CD4-positive, alpha-beta T cell treated with Interleukin-6 for 4 hours (primary cell): ENCODE measurements around the gene L3MBTL4.

Experiments used
- DNase-seq: peaks from one replicate; pipeline ENCODE4 v3.0.0-alpha.2; 2020; ENCODE audit warnings: mixed read lengths

The L3MBTL4 gene

GRCh38 chr18:5948237-5948636 is 466.5 kb downstream of the L3MBTL4 start:
- DNase-seq = no peak

DNA sequence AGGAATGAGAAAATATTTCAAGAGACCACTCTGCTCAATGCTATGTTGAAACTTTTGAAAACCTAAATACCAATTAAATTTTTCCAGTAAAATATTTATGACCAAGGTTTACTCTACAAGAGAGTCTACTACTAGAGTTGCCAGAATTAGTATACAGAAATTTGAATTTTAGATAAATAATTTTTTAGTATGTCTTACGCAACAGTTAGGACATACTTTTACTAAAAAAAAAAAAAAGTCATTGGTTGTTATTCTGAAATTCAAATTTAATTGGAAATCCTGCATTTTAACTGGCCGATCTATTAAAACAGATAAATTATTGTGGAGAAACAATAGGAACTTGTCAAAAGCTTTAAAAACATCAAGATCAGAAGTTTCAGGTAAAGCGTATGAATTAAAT is 470.3 kb downstream of the L3MBTL4 start:
- no peak for DNase-seq

- no peak for DNase-seq
Measured at GRCh38 chr18:5943514-5943913, 471.2 kb downstream of the L3MBTL4 start.

GRCh38 chr18:5942591-5942990 is 472.1 kb downstream of the L3MBTL4 start:
- DNase-seq = no peak

DNA sequence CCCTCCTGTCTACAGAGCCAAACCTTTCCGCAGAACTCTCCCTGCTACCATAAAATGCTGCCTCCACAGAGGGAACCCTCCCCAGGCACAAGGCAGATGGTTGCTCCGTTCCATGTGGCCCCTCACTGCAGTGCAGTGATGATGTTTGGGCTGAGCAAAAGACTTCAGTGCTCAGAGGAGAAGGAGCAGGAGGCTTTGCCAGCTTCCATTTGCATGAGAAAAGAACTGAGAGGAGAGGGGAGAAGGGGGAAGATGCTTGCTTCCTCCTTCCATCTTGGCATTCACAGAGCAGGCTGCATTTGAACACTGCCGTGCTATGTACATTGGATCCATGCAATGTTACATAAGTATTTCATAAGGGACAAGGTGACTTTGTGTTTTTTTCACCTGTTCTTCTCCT is 472.8 kb downstream of the L3MBTL4 start:
- DNase-seq = no peak

GRCh38 chr18:5939801-5940667 is 474.7 kb downstream of the L3MBTL4 start:
- DNase-seq = no peak

DNA sequence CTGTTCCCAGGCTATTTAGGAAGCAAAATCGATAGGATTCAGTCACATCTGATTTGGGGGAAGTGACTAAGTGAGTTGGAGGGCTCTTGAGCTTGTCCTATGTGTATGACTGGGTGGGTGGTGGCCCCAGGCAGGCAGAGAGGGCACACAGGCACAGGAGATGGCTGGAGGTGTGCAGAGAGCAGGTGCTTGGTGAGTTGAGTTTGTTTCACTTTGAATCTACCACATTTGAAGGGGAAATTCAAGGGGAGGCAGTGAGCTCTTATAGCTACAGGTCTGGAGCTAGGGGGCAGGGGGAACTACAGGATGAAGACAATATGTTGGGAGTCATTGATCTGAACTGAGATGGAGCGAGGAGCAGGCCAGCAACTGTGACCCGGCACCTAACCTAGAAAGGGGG is 476.9 kb downstream of the L3MBTL4 start:
- DNase-seq = no peak

DNA sequence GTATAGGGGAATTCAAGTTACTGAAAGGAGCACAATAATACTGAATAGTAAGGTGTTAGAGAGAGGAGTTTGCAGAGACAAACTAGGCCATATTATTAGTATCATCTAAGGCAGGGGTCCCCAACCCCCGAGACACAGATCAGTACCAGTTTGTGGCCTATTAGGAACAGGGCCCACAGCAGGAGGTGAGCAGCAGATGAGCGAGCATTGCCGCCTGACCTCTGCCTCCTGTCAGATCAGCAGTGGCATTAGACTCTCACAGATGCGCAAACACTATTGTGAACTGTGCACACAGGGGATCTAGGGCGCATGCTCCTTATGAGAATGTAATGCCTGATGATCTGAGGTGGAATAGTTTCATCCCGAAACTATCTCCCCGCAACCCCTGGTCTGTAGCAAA is 477.6 kb downstream of the L3MBTL4 start:
- no peak for DNase-seq

DNA sequence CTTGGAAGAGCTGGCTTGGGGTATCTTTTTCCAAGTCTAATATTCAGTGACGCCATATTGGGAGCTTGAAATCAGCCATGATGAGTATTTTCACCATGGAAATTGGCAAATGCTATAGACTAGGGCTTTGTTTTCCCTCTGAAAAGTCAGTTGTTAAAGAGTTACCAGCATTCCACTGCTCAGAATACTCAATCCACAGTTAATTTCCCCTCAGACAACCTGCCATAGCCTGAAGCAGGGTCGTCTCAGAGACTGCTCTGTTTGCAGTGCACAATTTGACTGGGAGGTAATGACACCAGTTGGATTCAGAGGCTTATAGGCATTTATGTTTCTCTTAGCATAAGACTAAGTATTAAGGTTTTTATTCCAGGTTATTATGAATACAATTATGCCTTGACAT is 483.9 kb downstream of the L3MBTL4 start:
- no peak for DNase-seq

GRCh38 chr18:5918205-5918858 is 496.4 kb downstream of the L3MBTL4 start:
- DNase-seq = no peak

DNA sequence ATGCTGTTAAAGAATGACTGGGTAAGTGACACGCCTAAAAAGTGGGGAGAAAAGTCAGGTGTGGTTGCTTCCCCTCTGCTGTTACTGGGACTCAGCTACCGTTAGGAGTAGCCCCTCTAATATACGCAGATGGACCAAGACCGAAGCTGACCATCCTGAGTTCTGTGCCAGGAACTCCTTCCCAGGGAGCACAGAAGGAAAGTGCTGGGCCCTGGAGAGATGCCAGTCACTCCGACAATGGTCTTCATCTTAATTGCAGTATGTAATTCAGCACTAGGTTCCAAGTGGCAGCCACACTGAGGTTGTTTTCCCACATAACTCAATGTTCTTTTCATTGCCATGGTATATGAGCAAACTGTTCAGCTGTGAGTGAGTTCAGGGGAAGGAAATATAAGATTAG is 499.8 kb downstream of the L3MBTL4 start:
- no peak for DNase-seq

- DNase-seq = no peak
Measured at GRCh38 chr18:5914016-5914415, 500.7 kb downstream of the L3MBTL4 start.

DNA sequence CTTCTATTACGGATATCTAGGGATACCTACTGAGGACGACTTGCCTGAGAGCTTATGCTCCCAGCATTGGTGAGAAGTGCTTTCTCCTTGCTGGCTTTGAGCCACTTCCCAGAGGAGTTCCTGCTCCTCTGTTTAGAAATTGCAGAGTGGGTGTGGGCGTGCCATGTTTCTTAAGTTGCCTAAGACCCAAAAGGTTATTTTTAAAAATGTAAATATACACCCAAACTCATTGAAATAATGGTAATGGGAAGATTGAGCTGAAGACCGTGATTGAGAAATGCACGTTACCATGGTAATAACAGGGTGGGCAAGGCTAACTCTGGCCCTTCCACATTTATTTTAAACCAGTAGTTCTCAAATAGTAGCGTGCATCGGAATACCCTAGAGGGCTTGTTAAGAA is 502.1 kb downstream of the L3MBTL4 start:
- no peak for DNase-seq

GRCh38 chr18:5909125-5909524 is 505.6 kb downstream of the L3MBTL4 start:
- no peak for DNase-seq
